Activated T-cell treated with anti-CD3 and anti-CD28 coated beads for 48 hours (primary cell): Measurements from ENCODE around the gene MAGI3.
"Not testable (repeated sequence)": the region's sequence is repeated elsewhere in the genome, so short reads cannot be mapped to it uniquely, and the experiment has no call there.

Experiments
- DNase-seq: peaks from one replicate; pipeline ENCODE4 v3.0.0-alpha.2; 2020; ENCODE audit warnings: low read depth

The MAGI3 gene

DNA sequence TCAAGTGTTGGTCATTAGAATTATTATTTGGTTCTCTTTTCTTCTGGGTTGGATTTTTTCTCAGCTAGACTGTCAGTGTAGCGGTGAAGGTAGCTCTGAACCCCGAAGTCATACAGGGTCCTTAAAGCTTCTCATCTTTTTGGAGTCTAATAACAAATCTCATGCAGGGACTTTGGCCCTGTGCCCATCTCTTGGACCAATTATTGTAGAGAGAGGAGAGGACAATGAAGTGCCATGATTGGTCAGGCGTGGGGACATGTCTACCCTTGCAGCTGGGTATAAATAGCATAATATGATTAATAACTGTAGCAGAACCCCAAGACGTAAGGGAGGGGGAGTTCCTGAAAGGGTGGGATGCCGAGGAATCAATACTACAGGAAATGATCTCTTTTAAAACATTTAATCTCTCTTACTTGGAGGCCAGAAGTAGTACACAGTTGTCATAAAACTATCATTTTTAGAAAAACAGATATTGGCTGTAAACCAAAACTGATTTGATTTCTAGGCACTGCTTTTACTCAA is 8.8 kb downstream of the MAGI3 start:
- no peak for DNase-seq

DNA sequence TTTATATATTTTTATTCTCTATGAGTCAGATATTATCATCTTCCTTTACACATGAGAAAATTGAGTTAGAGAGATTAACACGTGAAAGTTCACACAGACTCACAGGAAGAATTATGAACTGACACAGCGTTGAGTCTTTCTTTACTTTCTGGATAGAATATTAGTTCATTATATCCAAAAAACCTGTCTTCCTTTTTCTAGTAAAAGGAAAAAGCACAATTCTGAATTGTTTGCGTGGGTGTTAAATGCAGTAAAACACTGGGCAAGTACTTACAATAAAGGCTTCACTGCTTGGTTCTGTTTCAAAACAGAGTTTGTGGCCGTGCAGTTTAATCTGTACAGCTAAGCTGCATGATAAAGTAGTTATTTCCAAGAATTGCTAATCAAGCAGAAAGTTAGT is 10.8 kb downstream of the MAGI3 start:
- no peak for DNase-seq

DNA sequence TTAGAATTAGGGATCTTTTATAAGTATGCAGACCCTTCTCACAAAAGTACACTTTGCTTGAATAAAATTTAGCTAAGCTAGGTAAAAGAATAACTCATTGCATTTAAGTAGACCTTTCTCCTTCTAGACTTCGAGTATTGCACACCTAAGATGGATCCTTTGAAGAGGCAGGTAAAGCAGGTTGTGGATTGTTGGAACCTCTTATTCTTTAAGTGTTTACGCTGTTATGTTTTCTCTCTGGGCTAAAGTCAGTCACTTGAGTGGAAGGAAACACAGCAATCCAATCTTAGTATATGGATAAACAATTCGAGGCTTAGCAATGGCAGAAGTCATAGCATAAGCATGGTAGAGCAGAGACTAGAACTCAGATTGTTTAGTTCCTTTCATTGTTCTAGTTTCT is 11.4 kb downstream of the MAGI3 start:
- DNase-seq, result no peak

DNA sequence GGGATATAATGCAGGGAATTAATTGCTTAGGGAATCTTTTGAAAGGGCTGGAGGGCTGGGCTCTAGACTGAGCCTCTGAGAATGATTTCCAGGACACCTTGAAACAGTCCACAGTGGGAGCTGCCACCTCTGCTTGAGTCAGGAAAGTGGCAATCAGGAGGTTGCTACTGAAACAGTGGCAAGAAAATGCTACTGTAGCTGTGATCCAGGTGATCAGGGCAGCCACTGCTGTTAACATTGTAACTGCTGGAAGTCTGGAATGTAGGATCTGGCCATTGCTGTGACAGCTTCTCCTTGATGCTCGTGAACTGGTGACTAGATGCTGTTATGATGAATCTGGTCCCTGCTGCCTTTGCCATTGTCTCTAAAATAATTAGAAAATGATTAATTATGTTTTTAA is 12.8 kb downstream of the MAGI3 start:
- DNase-seq, result no peak

DNA sequence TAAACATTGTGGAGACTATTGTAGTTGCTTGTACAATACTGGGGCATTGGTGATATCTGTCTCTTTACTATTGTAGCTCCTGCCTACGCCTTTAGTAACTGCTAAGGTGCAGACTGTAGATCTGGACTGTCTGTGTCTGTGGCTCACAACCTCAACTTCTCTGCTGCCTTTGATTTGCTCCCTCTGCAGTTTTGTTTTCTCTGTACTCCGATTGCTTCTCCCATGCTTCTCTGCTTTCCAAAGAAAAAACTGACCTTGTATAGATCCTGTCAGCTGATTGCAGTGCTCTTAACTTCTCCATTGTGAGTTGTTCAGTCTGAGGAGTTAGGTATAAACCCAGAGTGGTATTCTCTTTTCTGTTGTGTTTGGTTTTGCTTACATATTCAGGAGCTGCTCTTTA is 15.3 kb downstream of the MAGI3 start:
- no peak for DNase-seq

DNA sequence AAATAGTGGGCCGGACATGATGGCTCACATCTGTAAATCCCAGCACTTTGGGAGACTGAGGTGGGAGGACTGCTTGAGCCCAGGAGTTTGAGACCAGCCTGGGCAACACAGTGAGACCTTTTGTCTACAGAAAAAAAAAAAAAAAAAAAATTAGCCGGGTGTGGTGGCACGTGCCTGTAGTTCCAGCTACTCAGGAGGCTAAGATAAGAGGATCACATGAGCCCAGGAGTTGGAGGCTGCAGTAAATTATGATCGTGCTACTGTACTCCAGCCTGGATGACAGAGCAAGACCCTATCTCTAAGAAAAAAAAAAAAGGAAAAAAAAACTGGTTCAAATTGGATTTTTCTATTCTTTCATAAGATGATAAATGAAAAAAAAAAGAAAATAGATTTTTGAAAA is 15.8 kb downstream of the MAGI3 start:
- not testable (repeated sequence) for DNase-seq

DNA sequence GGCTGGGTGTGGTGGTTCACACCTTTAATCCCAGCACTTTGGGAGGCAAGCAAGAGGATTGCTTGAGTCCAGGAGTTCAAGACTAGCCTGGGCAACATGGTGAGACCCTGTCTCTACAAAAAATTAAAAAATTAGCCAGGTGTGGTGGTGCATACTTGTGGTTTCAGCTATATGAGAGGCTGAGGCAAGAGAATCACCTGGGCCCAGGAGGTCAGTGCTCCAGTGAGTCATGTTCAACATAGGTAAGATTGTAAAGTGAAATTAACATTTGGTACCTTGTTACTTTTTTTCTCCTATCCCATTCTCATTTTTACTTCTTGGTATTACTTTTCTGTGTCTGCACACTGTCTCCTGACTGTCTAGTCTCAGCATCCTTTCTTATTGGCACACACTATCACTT is 19.0 kb downstream of the MAGI3 start:
- no peak for DNase-seq

DNA sequence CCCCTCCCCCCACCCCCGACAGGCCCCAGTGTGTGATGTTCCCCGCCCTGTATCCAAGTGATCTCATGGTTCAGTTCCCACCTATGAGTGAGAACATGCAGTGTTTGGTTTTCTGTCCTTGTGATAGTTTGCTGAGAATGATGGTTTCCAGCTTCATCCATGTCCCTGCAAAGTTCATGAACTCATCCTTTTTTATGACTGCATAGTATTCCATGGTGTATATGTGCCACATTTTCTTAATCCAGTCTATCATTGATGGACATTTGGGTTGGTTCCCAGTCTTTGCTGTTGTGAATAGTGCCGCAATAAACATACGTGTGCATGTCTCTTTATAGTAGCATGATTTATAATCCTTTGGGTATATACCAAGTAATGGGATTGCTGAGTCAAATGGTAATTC is 21.7 kb downstream of the MAGI3 start:
- not testable (repeated sequence) for DNase-seq

DNA sequence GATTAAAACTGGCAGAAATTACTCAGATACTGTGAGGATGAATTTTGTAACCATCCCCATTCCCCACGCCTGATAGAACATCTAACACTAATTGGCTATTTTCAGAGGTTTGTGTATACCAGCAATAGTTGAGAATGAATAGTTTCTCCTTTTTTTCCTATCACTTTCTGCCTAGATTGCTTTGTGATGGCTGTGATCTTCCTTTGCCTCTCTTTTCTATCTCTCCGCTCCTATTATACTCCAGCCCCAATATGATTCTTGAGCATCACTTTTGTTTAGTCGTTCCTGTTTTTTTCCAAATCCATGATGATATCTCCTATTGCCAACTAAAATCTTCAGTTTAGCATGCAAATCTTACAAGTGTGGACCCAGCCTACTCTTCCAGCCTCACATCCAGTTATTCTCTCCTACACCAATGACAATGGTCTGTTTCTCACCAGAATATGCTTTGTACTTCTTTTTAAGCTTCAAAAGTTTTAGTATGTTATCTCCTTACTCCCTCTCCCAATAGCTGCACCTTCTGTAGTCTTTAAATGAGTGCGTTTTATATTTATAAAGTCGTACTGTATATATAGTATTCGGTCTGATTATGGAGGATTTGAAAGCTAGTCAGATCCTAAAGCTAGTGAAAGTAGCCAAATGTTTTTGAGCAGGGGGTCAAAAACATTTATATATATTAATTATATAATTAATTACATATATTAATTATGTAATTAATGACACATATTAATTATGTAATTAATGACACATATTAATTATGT is 25.2 kb downstream of the MAGI3 start:
- no peak for DNase-seq

DNA sequence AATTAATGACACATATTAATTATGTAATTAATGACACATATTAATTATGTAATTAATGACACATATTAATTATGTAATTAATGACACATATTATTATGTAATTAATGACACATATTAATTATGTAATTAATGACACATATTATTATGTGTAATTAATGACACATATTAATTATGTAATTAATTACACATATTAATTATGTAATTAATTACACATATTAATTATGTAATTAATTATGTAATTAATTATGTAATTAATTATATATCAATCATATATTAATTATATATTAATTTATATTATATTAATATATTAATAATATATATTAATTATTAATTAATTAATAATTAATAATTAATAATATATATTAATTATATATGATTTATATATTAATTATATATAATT is 25.8 kb downstream of the MAGI3 start:
- not testable (repeated sequence) for DNase-seq

DNA sequence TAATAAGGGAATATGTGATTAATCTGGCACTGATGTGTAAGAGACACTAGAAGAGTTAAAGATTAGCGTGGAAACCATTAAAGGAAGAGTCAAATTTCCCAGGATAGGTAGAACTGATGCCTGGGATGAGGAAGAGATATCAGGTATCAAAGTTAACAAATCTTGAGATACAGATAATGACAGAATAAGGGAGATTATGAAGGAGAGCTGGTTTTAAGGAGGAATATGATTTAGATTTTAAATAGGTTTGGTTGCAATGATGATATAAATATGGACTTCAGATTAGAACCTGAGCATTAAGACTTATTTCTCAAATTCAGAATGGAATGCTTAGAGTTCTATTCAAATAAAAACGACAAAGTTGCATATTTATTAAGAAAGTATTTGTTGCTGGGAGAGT is 26.2 kb downstream of the MAGI3 start:
- no peak for DNase-seq

DNA sequence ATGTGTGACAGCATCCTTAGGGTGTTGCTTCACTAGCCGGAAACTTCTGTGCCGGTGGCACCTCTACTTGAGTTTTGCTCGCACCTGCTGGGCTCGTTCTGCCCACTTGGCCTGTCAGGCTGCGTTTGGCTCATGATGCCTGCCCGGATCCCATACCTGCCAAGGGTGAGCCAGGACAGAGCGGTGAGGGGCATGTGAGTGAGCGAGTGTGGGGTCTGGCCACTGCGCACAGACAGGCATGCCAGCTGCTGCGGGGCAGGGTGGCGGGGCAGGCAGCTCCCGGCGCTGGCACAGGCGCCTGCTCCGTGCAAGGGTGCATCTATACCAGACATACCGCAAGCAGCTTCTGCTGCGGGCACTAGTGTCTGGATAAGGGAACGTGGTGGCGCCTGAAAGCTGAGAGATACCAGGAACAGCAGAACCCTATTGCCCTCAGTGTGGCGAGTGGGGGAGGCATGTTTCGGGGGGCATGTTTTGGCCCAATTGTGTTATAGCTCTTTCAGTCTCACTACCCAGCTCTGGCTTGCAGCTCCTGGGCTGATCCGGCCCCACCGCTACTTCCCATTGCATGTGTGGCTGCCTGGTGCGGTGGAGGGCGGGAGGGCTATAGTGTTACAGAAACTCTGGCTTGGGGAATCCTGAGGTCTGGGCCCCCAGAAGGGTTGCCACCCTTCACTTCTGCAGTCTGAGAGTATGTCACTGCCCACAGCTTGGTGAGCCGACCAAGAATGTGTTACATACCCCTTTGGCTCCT is 32.2 kb downstream of the MAGI3 start:
- DNase-seq, result no peak

DNA sequence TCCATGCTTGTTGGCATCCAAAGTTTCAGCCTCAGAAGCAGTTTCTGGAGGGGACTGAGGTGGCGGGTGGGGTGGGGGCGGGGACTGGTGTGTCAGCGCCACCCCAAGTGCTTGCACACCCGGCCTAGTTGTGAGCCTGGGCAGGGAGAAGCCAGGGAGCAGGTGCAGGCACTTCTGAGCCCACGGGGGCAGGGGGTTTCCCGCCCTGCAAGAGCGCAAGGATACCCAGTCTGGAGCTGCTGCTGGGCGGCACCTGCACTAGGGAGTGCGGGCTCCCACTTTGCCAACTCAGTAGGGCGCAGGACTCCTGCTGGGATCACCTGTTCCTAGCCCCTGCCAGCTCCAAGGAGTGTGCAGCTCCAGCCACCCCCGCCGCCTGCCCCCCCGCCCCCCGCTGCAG is 33.5 kb downstream of the MAGI3 start:
- DNase-seq, result no peak

DNA sequence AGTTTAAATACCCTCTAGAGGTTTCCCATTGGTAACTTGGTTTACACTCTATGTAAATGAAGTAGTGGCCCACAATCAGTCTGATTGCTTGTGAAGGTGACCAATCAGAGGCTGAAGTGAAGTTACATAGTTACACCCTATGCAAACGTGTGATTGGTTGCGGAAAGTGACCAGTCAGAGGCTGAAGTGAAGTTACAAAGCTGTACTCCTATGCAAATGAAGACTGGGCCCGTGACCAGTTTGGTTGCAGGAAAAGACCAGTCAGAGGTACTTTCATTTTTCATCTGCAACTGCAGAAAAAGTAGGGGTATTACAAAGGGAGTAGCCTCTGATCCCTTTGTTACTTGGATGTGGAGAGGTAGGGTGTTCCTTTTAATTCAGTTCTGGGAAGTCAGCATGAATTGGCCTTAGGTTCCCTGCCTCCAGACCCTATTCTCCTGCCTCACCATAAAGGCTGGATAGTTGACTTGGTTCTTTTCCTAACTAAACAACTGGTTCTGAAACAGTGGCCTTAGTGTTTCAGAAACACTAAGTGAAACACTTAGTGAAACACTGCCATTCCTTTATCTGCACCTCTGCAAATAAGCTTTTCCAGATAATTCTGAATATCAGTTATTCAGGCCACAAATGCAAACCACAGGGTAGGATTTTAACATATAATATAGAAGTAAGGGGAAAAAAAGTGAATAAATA is 39.3 kb downstream of the MAGI3 start:
- DNase-seq, result no peak

DNA sequence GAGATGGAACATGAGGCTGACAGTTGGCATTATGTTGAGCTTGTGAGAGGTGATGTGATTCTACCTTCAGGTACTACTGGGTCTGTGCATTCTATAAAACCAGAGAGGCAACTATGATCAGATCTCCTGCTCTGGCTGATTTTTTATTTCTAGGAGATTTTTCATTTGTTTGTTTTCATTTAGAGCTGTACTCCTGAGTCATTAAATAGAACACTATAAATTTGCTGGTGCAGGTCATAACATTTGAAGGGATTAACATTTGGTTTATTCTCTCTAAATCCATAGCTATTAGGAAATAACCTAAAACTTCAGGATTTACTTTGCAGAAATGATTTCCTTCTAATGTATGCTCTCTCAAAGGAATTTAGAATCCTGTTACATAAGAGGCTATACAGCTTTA is 42.9 kb downstream of the MAGI3 start:
- DNase-seq, result no peak

DNA sequence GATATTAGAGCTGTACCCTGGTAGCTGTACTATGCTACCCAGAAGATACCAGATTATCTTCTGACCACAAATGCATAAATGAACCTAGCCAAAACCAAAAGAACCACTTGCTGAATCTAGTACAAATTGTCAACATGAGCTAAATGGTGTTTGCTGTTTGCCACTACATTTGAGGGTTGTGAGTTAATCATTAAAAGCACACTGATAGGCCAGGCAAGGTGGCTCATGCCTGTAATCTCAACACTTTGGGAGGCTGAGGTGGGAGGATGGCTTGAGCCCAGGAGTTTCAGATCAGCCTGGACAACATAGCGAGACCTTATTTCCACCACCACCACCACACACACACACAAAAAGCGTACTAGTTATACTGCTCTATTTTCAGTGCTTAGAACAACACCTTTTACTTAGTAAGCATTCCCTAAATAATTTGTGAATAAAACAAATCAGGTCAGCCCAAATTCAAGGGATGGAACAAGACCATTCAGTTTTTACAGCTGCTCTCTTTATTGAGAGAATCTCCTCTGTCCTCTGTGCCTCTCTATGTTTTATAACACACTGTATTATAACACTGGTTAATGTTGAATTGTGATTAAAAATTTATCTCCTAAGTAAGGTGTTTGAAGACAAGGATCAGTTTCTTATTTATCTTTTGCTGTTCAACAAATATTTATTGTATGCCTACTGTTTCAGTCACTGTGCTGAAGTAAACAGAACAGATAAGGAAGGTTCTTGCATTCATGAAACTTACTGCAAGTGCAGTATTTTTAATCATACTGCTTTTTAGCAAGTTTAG is 44.0 kb downstream of the MAGI3 start:
- DNase-seq, result no peak

DNA sequence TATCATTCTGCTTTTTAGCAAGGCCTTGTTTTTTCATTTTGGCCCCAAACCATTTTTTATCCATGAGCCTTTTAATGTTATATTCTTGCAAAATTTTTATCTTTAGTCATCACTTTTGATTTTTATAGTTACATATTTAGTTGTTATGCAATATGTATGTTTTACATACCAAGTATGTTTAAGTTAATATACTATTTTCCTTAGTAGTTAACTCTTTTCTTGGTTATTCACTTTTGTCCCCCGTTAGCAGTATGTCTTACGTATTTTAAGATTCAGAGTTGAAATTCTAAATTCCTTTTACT is 44.5 kb downstream of the MAGI3 start:
- no peak for DNase-seq

DNA sequence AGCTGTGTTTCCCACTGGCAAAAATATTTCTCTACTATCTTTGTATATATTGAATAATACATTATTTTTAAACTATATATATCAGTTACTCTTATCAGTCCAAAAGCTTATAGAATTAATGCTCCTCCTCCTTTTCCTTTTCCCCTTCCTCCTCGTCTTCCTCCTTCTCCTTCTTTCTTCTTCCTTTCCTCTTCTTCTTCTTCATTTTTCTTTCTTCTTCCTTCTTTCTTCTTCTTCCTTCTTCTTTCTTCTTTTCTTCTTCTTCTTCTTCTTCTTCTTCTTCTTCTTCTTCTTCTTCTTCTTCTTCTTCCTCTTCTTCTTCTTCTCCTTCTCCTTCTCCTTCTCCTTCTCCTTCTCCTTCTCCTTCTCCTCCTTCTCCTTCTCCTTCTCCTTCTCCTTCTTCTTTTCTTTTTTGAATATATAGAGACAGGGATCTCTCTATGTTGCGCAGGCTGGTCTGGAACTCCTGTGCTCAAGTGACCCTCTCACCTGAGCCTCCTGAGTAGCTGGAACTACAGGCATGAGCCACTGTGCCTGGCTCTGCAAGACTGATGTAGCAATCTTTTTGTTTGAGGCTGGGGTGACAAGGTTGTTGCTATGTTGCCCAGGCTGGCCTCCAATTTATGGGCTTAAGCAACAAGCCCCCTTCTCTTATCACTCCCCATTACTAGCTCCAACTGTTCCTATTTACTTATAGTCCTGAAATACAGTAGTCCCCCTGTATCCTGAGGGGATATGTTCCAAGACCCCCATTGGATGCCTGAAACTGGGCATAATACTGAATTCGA is 47.4 kb downstream of the MAGI3 start:
- no peak for DNase-seq

DNA sequence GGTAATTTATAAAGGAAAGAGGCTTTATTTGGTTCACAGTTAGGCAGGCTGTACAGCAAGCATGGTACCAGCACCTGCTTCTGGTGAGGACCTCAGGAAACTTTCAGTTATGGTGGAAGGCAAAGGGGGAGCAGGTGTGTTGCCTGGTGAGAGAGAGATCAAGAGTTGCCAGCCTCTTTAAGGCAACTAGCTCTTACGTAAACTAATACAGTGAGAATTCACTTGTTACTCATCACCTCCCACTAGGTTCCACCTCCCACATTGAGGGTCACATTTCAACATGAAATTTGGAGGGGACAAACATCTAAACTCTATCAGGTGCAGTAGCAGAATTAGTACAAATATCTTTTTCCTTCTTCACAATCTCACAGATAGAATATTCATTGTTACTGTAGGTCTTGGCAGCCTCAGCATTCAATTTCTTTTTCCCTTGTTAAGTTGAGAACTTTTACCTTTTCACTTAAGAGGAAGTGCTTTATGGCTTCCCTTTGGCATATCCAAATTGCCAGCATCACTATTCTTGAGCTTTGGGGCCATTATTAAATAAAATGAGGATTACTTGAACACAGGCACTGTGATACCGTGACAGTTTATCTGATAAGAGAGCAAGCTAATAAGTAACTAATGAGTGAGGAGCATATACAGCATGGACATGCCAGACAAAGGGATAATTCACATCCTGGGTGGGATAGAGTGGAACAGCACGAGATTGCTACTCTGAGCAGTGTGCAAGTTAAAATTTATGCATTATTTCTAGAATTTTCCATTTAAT is 48.4 kb downstream of the MAGI3 start:
- no peak for DNase-seq

DNA sequence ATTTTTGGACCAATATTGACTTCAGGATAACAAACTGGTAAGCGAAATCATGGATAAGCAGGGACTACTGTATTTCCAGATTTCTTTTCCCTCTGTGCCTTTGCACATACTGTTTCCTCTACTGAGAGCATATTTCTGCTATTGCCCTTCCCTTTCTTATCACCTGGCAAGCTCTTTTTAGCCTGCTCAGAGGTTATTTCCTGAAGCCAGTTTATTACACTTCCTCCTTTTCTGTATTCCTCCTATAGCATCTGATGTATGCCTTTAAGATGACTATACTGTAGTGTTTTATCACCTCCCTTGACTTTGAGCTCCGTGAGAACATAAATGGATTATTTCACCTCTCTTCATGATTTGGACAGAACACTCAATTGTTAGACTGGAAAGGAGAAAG is 49.0 kb downstream of the MAGI3 start:
- no peak for DNase-seq

DNA sequence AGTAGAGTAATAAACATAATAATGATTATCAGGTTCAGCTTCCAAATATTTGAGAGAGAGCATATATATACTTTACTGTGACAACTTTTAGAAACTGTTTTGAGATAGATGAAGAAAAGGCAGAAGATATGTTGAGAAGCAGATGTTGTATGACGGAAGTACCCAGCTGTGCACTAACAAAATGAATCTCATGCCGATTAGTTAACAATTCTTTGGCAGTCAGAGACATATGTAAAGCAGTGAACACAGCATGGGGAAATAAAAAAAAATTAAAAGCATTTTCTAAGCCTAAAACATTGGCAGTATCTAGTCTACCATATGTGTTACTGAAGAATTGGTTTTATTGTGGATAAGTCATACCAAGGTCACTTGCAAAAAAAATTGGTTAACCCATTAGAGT is 51.8 kb downstream of the MAGI3 start:
- no peak for DNase-seq
